Stimulated activated CD4-positive, alpha-beta T cell treated with anti-CD3 and anti-CD28 coated beads, Interleukin-2, amount 100 ng/mL, for 4 hours (primary cell): ENCODE data around the gene HLA-DPA1.

ENCODE experiments used
- DNase-seq: peaks from one replicate; pipeline ENCODE4 v3.0.0-alpha.2; 2020; ENCODE audit warnings: low read depth

The HLA-DPA1 gene

GRCh38 chr6:33017018-33017417, 56.4 kb downstream of the HLA-DPA1 start:
- DNase-seq, result no peak

- DNase-seq, result no peak
These were observed 57.7 kb downstream of the HLA-DPA1 start for GRCh38 chr6:33015798-33016197.

- DNase-seq, result peak; percentile 52
These were observed 58.4 kb downstream of the HLA-DPA1 start for GRCh38 chr6:33014841-33015634.
